Measurements from ENCODE around the gene TCP11.

TCP11 gene

GRCh38 chr6:35141007-35141655, at the start of gene TCP11:
TSS of gene TCP11 (minus strand) at chr6:35141339. CDS start at chr6:35140870, 469 bp downstream.
- DNase-seq (ENCODE audit: low read depth), result no peak

GRCh38 chr6:35190306-35190705, 49.2 kb upstream of the TCP11 start:
- no peak for DNase-seq (ENCODE audit: low read depth)

GRCh38 chr6:35188886-35189285, 47.7 kb upstream of the TCP11 start:
- DNase-seq (ENCODE audit: low read depth), result no peak

- no peak for DNase-seq (ENCODE audit: low read depth)
Observed at GRCh38 chr6:35186571-35186970, 45.4 kb upstream of the TCP11 start.

- no peak for DNase-seq (ENCODE audit: low read depth)
Observed at GRCh38 chr6:35185971-35186370, 44.8 kb upstream of the TCP11 start.

- DNase-seq (ENCODE audit: low read depth), result no peak
Observed at GRCh38 chr6:35185302-35185681, 44.2 kb upstream of the TCP11 start.

GRCh38 chr6:35184580-35185301, 43.6 kb upstream of the TCP11 start:
- DNase-seq (ENCODE audit: low read depth), result no peak

GRCh38 chr6:35183935-35184334, 42.8 kb upstream of the TCP11 start:
- DNase-seq (ENCODE audit: low read depth), result no peak

- no peak for DNase-seq (ENCODE audit: low read depth)
Observed at GRCh38 chr6:35183281-35183680, 42.1 kb upstream of the TCP11 start.

- DNase-seq (ENCODE audit: low read depth), result no peak
Observed at GRCh38 chr6:35181933-35182612, 40.9 kb upstream of the TCP11 start.

- DNase-seq (ENCODE audit: low read depth), result no peak
Observed at GRCh38 chr6:35181308-35181932, 40.3 kb upstream of the TCP11 start.

- DNase-seq (ENCODE audit: low read depth), result no peak
Observed at GRCh38 chr6:35179901-35180535, 38.9 kb upstream of the TCP11 start.

- no peak for DNase-seq (ENCODE audit: low read depth)
Observed at GRCh38 chr6:35178932-35179832, 38.0 kb upstream of the TCP11 start.

GRCh38 chr6:35178012-35178411, 36.9 kb upstream of the TCP11 start:
- DNase-seq (ENCODE audit: low read depth), result no peak

GRCh38 chr6:35177596-35177995, 36.5 kb upstream of the TCP11 start:
- no peak for DNase-seq (ENCODE audit: low read depth)

GRCh38 chr6:35177157-35177556, 36.0 kb upstream of the TCP11 start:
- DNase-seq (ENCODE audit: low read depth), result no peak

- DNase-seq (ENCODE audit: low read depth), result no peak
Observed at GRCh38 chr6:35176301-35177024, 35.3 kb upstream of the TCP11 start.

- no peak for DNase-seq (ENCODE audit: low read depth)
Observed at GRCh38 chr6:35174501-35174900, 33.4 kb upstream of the TCP11 start.

GRCh38 chr6:35174088-35174434, 32.9 kb upstream of the TCP11 start:
- no peak for DNase-seq (ENCODE audit: low read depth)

GRCh38 chr6:35173427-35174087, 32.4 kb upstream of the TCP11 start:
- DNase-seq (ENCODE audit: low read depth), result no peak

Measured in stimulated activated CD8-positive, alpha-beta memory T cell treated with anti-CD3 and anti-CD28 coated beads, Interleukin-7, amount 100 ng/mL, for 24 hours (primary cell).